Nucleus accumbens (tissue), 56 donors: Measurements from ENCODE around the gene KSR2.

Source experiments
- DNase-seq, 56 donors: peaks; one replicate each; lab custom pipeline; 2025; lab: John Stamatoyannopoulos, UW

Gene KSR2

GRCh38 chr12:117718141-117718540 is 250.6 kb downstream of the KSR2 start:
- no peak for DNase-seq

GRCh38 chr12:117714203-117714602 is 254.6 kb downstream of the KSR2 start:
- no peak for DNase-seq

GRCh38 chr12:117710121-117710520 is 258.7 kb downstream of the KSR2 start:
- no peak for DNase-seq

GRCh38 chr12:117707861-117708260 is 260.9 kb downstream of the KSR2 start:
- no peak for DNase-seq

GRCh38 chr12:117703584-117703983 is 265.2 kb downstream of the KSR2 start:
- no peak for DNase-seq

- no peak for DNase-seq
These were observed 266.0 kb downstream of the KSR2 start for GRCh38 chr12:117702741-117703140.

GRCh38 chr12:117699575-117699974 is 269.2 kb downstream of the KSR2 start:
- no peak for DNase-seq

GRCh38 chr12:117699118-117699517 is 269.7 kb downstream of the KSR2 start:
- DNase-seq = no peak

GRCh38 chr12:117695956-117696355 is 272.8 kb downstream of the KSR2 start:
- no peak for DNase-seq

GRCh38 chr12:117692512-117692911 is 276.3 kb downstream of the KSR2 start:
- DNase-seq = no peak

- DNase-seq = no peak
These were observed 278.9 kb downstream of the KSR2 start for GRCh38 chr12:117689857-117690256.

- no peak for DNase-seq
These were observed 280.3 kb downstream of the KSR2 start for GRCh38 chr12:117688446-117688845.

GRCh38 chr12:117686911-117687377 is 281.8 kb downstream of the KSR2 start:
- DNase-seq = peak in 1 of 56 donors; percentile 6

GRCh38 chr12:117686210-117686609 is 282.6 kb downstream of the KSR2 start:
- DNase-seq = no peak

GRCh38 chr12:117685110-117685926 is 283.5 kb downstream of the KSR2 start:
- no peak for DNase-seq

GRCh38 chr12:117684471-117684870 is 284.3 kb downstream of the KSR2 start:
- no peak for DNase-seq

- no peak for DNase-seq
These were observed 288.5 kb downstream of the KSR2 start for GRCh38 chr12:117680312-117680711.

GRCh38 chr12:117679776-117680175 is 289.0 kb downstream of the KSR2 start:
- DNase-seq = no peak

- DNase-seq = no peak
These were observed 294.0 kb downstream of the KSR2 start for GRCh38 chr12:117674763-117675162.

GRCh38 chr12:117674313-117674712 is 294.5 kb downstream of the KSR2 start:
- DNase-seq = no peak

- DNase-seq = peak in 4 of 56 donors; percentile 1 to 28 (median 8)
These were observed 297.1 kb downstream of the KSR2 start for GRCh38 chr12:117671734-117672133.

- no peak for DNase-seq
These were observed 304.6 kb downstream of the KSR2 start for GRCh38 chr12:117664169-117664568.
